Gastrocnemius medialis (tissue), 4 donors: ENCODE results near the gene WFDC5. TPM values are rescaled to one million over a fixed set of nuclear protein-coding genes. Genes with fewer than 3 reads are reported as not detected.

Experiments
- ATAC-seq, 2 donors: fragments of 150-250 bp; one replicate each; pipeline ENCODE4 v1.9.1; 2016
- DNase-seq, 2 donors: peaks; one replicate each; pipeline ENCODE4 v3.0.0-alpha.2; 2019
- H3K27ac ChIP-seq, 4 donors: fragments of 200-600 bp; sonication (generic); 1 replicate in 1 of 4; 2 replicates in 3 of 4; pipeline ENCODE4 v1.5.1; 2016 to 2018; ENCODE audit warnings: mild to moderate bottlenecking in 2 of 4, moderate library complexity in 1 of 4
- H3K27me3 ChIP-seq, 3 donors: fragments of 200-600 bp; sonication (generic) in 2 of 3; 1 replicate in 1 of 3; 2 replicates in 2 of 3; pipeline versions ENCODE4 v1.5.1 to v1.6.0; 2016 to 2019; ENCODE audit warnings: mild to moderate bottlenecking in 1 of 3, moderate library complexity in 1 of 3
- H3K36me3 ChIP-seq, 2 donors: fragments of 200-600 bp; sonication (generic) in 1 of 2; one replicate each; pipeline ENCODE4 v1.5.1; 2017 to 2018
- H3K4me1 ChIP-seq, 2 donors: fragments of 200-600 bp; sonication (generic) in 1 of 2; one replicate each; pipeline ENCODE4 v1.5.1; 2016 to 2017; ENCODE audit warnings: mild to moderate bottlenecking in 2 of 2
- H3K4me3 ChIP-seq, 4 donors: fragments of 200-600 bp; sonication (generic) in 3 of 4; 1 replicate in 1 of 4; 2 replicates in 3 of 4; pipeline ENCODE4 v1.5.1; 2016 to 2019; ENCODE audit warnings: mild to moderate bottlenecking in 2 of 4
- H3K9me3 ChIP-seq, 3 donors: fragments of 200-600 bp; sonication (generic) in 2 of 3; 1 replicate in 1 of 3; 2 replicates in 2 of 3; pipeline ENCODE4 v1.5.1; 2016 to 2019
- CTCF ChIP-seq, 5 experiments: fragments of 450-650 bp in 3 of 5; fragments of 200-600 bp in 2 of 5; sonication (generic) in 2 of 5; IDR thresholded peaks in 4 of 5; conservative IDR thresholded peaks in 1 of 5; 1 replicate in 4 of 5; 2 replicates in 1 of 5; pipeline ENCODE4 v1.5.1; 2016 to 2019; ENCODE audit warnings: antibody characterized with exemption in 5 of 5, mild to moderate bottlenecking in 3 of 5, moderate library complexity in 3 of 5
- POLR2A ChIP-seq, 2 donors: fragments of 450-650 bp; IDR thresholded peaks; one replicate each; pipeline ENCODE4 v1.6.1; 2017; ENCODE audit warnings: antibody characterized with exemption in 2 of 2, mild to moderate bottlenecking in 2 of 2, moderate library complexity in 2 of 2
- in situ Hi-C, 4 donors: fragments of 200-750 bp; cut with MboI; loops; one replicate each; pipeline versions ENCODE4 v1.15.0 to v1.8.0; 2017; ENCODE audit warnings: low sequenced_read_pairs in 4 of 4
- intact Hi-C: fragments of 100-400 bp; cut with DNase I; formaldehyde crosslinking; loops from one replicate; pipeline ENCODE4 v1.15.1; 2023; ENCODE audit warnings: low total_unique reads
- total RNA-seq, 4 donors: library from RNA; depleted of rRNA; stranded (reverse); fragments of >200 nt; gene quantifications; one replicate each; pipeline versions ENCODE4 v1.1.0 to v1.2.3, GENCODE V29; 2016

Gene WFDC5
- total RNA-seq, 4 donors from 2014 or later = not detected

GRCh38 chr20:45117581-45117980 lies 2.6 kb upstream of the WFDC5 start:
- Histone ChIP-seq H3K27ac (no peak overlapping the region), H3K9me3 (no peaks in the 10 kb centered on the region), H3K27me3 (peaks cover 0 to 8% (median 3%) of the 10 kb centered on the region in 3 donors), H3K4me1 (no peaks in the 10 kb centered on the region), H3K36me3 (no peaks in the 10 kb centered on the region), H3K4me3 (no peak overlapping the region)
- ATAC-seq (no peak), DNase-seq (no peak)
- TF ChIP-seq POLR2A (IDR thresholded peaks at IDR 0.05) (no peak), CTCF (IDR thresholded peaks at IDR 0.05 in 4 of 5, conservative IDR thresholded peaks at IDR 0.05 in 1 of 5) (no peak)
- in situ Hi-C loops = no loop called here
- intact Hi-C loops = no loop called here

- Histone ChIP-seq H3K4me1 (no peaks in the 10 kb centered on the region), H3K4me3 (no peak overlapping the region), H3K27me3 (peaks cover 0 to 11% (median 0%) of the 10 kb centered on the region in 3 donors), H3K27ac (no peak overlapping the region), H3K9me3 (no peaks in the 10 kb centered on the region), H3K36me3 (no peaks in the 10 kb centered on the region)
- intact Hi-C loops (no loop called here), in situ Hi-C loops (no loop called here)
- DNase-seq (no peak), ATAC-seq (no peak)
- TF ChIP-seq POLR2A (IDR thresholded peaks at IDR 0.05) (no peak), CTCF (IDR thresholded peaks at IDR 0.05 in 4 of 5, conservative IDR thresholded peaks at IDR 0.05 in 1 of 5) (no peak)
Measured at GRCh38 chr20:45115829-45116228, 855 bp upstream of the WFDC5 start.

- H3K4me1 ChIP-seq = no peaks in the 10 kb centered on the region
- TF ChIP-seq CTCF (IDR thresholded peaks at IDR 0.05 in 4 of 5, conservative IDR thresholded peaks at IDR 0.05 in 1 of 5) (no peak), POLR2A (IDR thresholded peaks at IDR 0.05) (no peak)
- no peak overlapping the region for H3K4me3 ChIP-seq
- ATAC-seq (no peak), DNase-seq (no peak)
- H3K27ac ChIP-seq = no peak overlapping the region
- peaks cover 0 to 11% (median 0%) of the 10 kb centered on the region in 3 donors for H3K27me3 ChIP-seq
- in situ Hi-C loops (no loop called here), intact Hi-C loops (no loop called here)
- H3K36me3 ChIP-seq = no peaks in the 10 kb centered on the region
- H3K9me3 ChIP-seq = no peaks in the 10 kb centered on the region
Measured at GRCh38 chr20:45115386-45115774, 406 bp upstream of the WFDC5 start.

GRCh38 chr20:45113865-45114264 lies 1.1 kb downstream of the WFDC5 start:
- H3K27me3 ChIP-seq = peaks cover 0 to 11% (median 0%) of the 10 kb centered on the region in 3 donors
- DNase-seq = no peak
- no peak overlapping the region for H3K4me3 ChIP-seq
- ATAC-seq = no peak
- H3K27ac ChIP-seq = no peak overlapping the region
- intact Hi-C loops = no loop called here
- H3K36me3 ChIP-seq = no peaks in the 10 kb centered on the region
- H3K9me3 ChIP-seq = no peaks in the 10 kb centered on the region
- no peaks in the 10 kb centered on the region for H3K4me1 ChIP-seq
- in situ Hi-C loops = no loop called here
- TF ChIP-seq CTCF (IDR thresholded peaks at IDR 0.05 in 4 of 5, conservative IDR thresholded peaks at IDR 0.05 in 1 of 5) = no peak
- TF ChIP-seq POLR2A (IDR thresholded peaks at IDR 0.05) = no peak

- Histone ChIP-seq H3K36me3 (no peaks in the 10 kb centered on the region), H3K4me1 (no peaks in the 10 kb centered on the region), H3K4me3 (no peak overlapping the region), H3K9me3 (no peaks in the 10 kb centered on the region), H3K27me3 (peaks cover 0 to 13% (median 0%) of the 10 kb centered on the region in 3 donors), H3K27ac (no peak overlapping the region)
- no peak for ATAC-seq
- intact Hi-C loops (no loop called here), in situ Hi-C loops (no loop called here)
- no peak for DNase-seq
- TF ChIP-seq CTCF (IDR thresholded peaks at IDR 0.05 in 4 of 5, conservative IDR thresholded peaks at IDR 0.05 in 1 of 5) (no peak), POLR2A (IDR thresholded peaks at IDR 0.05) (no peak)
Measured at GRCh38 chr20:45112754-45113153, 2.2 kb downstream of the WFDC5 start.
